CD14-positive monocyte (primary cell): ENCODE measurements around the gene PSMD13. TPM values are rescaled to one million over a fixed set of nuclear protein-coding genes. Genes with fewer than 3 reads are reported as not detected.

ENCODE experiments used
- DNase-seq, 3 donors: peaks; one replicate each; pipeline ENCODE4 v3.0.0-alpha.2; 2011 to 2022
- H2AFZ ChIP-seq: 2 replicates; pipeline ENCODE4 v1.6.0; 2012; ENCODE audit warnings: mild to moderate bottlenecking, low read depth, low read length, inconsistent platforms; ENCODE audit not compliant: insufficient read depth, poor library complexity, severe bottlenecking
- H3K27ac ChIP-seq, 2 donors: 1 replicate in 1 of 2; 2 replicates in 1 of 2; pipeline ENCODE4 v1.5.1; 2012 to 2013; ENCODE audit warnings: low read length in 2 of 2, control low read depth in 1 of 2, inconsistent platforms in 1 of 2, low read depth in 1 of 2, mild to moderate bottlenecking in 1 of 2
- H3K27me3 ChIP-seq, 2 donors: one replicate each; pipeline versions ENCODE4 v1.6.0 to v1.6.1; 2011 to 2013; ENCODE audit warnings: low read length in 2 of 2; ENCODE audit not compliant: control insufficient read depth in 2 of 2, insufficient read depth in 2 of 2
- H3K36me3 ChIP-seq, 2 donors: replicated peaks in 1 of 2; 1 replicate in 1 of 2; 2 replicates in 1 of 2; pipeline versions ENCODE4 v1.5.1 to v1.6.1; 2012 to 2013; ENCODE audit warnings: low read length in 2 of 2, control low read depth in 1 of 2, inconsistent platforms in 1 of 2, mild to moderate bottlenecking in 1 of 2; ENCODE audit not compliant: insufficient read depth in 2 of 2, control insufficient read depth in 1 of 2
- H3K4me1 ChIP-seq, 2 donors: 1 replicate in 1 of 2; 2 replicates in 1 of 2; pipeline versions ENCODE4 v1.5.1 to v1.6.1; 2012 to 2013; ENCODE audit warnings: low read length in 2 of 2, control low read depth in 1 of 2, inconsistent platforms in 1 of 2, mild to moderate bottlenecking in 1 of 2, moderate library complexity in 1 of 2; ENCODE audit not compliant: insufficient read depth in 2 of 2, control insufficient read depth in 1 of 2
- H3K4me2 ChIP-seq: replicated peaks from 2 replicates; pipeline ENCODE3; 2012; ENCODE audit warnings: low read length, moderate library complexity, mild to moderate bottlenecking; ENCODE audit not compliant: poor library complexity, severe bottlenecking; ENCODE audit errors: extremely low read depth
- H3K4me3 ChIP-seq, 3 experiments: fragments of 200-600 bp in 1 of 3; sonication (generic) in 1 of 3; replicated peaks in 1 of 3; 1 replicate in 2 of 3; 2 replicates in 1 of 3; pipeline ENCODE4 v1.5.1; 2011 to 2013; ENCODE audit warnings: low read length in 3 of 3, mild to moderate bottlenecking in 3 of 3, control low read depth in 2 of 3, low read depth in 2 of 3, inconsistent platforms in 1 of 3, moderate library complexity in 1 of 3
- H3K79me2 ChIP-seq: 2 replicates; pipeline ENCODE4 v1.6.0; 2012; ENCODE audit warnings: mild to moderate bottlenecking, control low read depth, inconsistent platforms, low read length, moderate library complexity; ENCODE audit not compliant: insufficient read depth
- H3K9ac ChIP-seq: 2 replicates; pipeline ENCODE4 v1.6.0; 2017; ENCODE audit warnings: low read length, mild to moderate bottlenecking; ENCODE audit not compliant: insufficient read depth, poor library complexity, severe bottlenecking
- H3K9me3 ChIP-seq, 2 donors: replicated peaks in 1 of 2; 1 replicate in 1 of 2; 2 replicates in 1 of 2; pipeline versions ENCODE4 v1.5.1 to v1.6.1; 2012 to 2013; ENCODE audit warnings: low read length in 2 of 2, control low read depth in 1 of 2; ENCODE audit not compliant: control insufficient read depth in 1 of 2, insufficient read depth in 1 of 2
- H4K20me1 ChIP-seq: 2 replicates; pipeline ENCODE4 v1.6.0; 2012; ENCODE audit warnings: mild to moderate bottlenecking, low read length, control low read depth, moderate library complexity; ENCODE audit not compliant: insufficient read depth
- H3K27ac Mint-ChIP-seq, 7 donors: one replicate each; pipeline ENCODE4 v1.8.0; 2020; ENCODE audit warnings: mild to moderate bottlenecking in 7 of 7, mixed read lengths in 7 of 7, moderate library complexity in 6 of 7, inconsistent platforms in 2 of 7
- H3K27me3 Mint-ChIP-seq, 3 donors: one replicate each; pipeline ENCODE4 v1.8.0; 2021 to 2022; ENCODE audit warnings: low read depth in 3 of 3, mild to moderate bottlenecking in 3 of 3, mixed read lengths in 3 of 3, moderate library complexity in 3 of 3, inconsistent platforms in 1 of 3
- H3K36me3 Mint-ChIP-seq, 2 donors: one replicate each; pipeline ENCODE4 v1.8.0; 2020; ENCODE audit warnings: mixed read lengths in 2 of 2, inconsistent platforms in 1 of 2, mild to moderate bottlenecking in 1 of 2
- H3K4me1 Mint-ChIP-seq: one replicate; pipeline ENCODE4 v1.8.0; 2020; ENCODE audit warnings: mild to moderate bottlenecking, mixed read lengths
- H3K4me3 Mint-ChIP-seq, 2 donors: one replicate each; pipeline ENCODE4 v1.8.0; 2020; ENCODE audit warnings: mild to moderate bottlenecking in 2 of 2, mixed read lengths in 2 of 2, moderate library complexity in 1 of 2
- H3K9me3 Mint-ChIP-seq, 7 donors: one replicate each; pipeline ENCODE4 v1.8.0; 2020 to 2022; ENCODE audit warnings: mixed read lengths in 7 of 7, mild to moderate bottlenecking in 6 of 7, moderate library complexity in 6 of 7, inconsistent platforms in 2 of 7
- CTCF ChIP-seq: fragments of 200-600 bp; IDR thresholded peaks from one replicate; pipeline ENCODE4 v1.8.0; 2022; ENCODE audit warnings: antibody characterized with exemption, mild to moderate bottlenecking
- WGBS: methylation state at CpG from one replicate; pipeline ENCODE4 v1.1.5; 2013; ENCODE audit warnings: missing lambda C conversion rate; ENCODE audit not compliant: insufficient coverage; 5-methylcytosine and 5-hydroxymethylcytosine counted together
- intact Hi-C, 2 donors: fragments of 100-400 bp; cut with micrococcal nuclease; formaldehyde crosslinking; loops; one replicate each; pipeline versions ENCODE4 v1.15.0 to v1.15.1; 2023
- polyA plus RNA-seq, 3 donors: library from polyadenylated mRNA; depleted of rRNA in 1 of 3; unstranded in 2 of 3; stranded (reverse) in 1 of 3; fragments of 300-500 nt in 2 of 3; fragments of >200 nt in 1 of 3; fragmentation: Illumina TruSeq in 2 of 3; gene quantifications; 1 replicate in 2 of 3; 2 replicates in 1 of 3; pipeline ENCODE4 v1.2.3, GENCODE V29; 2012 to 2021

PSMD13 gene
- polyA plus RNA-seq, 3 donors: 136 to 272 (median 218) TPM

- H3K4me2 ChIP-seq: no peak overlapping the region
- Mint-ChIP-seq H3K4me1 (no peaks in the 10 kb centered on the region), H3K36me3 (peaks cover 20 to 26% of the 10 kb centered on the region in 2 donors), H3K9me3 (no peaks in the 10 kb centered on the region), H3K4me3 (no peak overlapping the region), H3K27ac (peak overlapping the region in 2 of 7 donors; percentile 7 to 53), H3K27me3 (peaks cover 0 to 2% (median 0%) of the 10 kb centered on the region in 3 donors)
- H3K27ac ChIP-seq: no peak overlapping the region
- no peaks in the 10 kb centered on the region for H4K20me1 ChIP-seq
- WGBS: 95% methylated on average over 16 of the region's 16 CpGs
- H3K79me2 ChIP-seq: no peaks in the 10 kb centered on the region
- no peak overlapping the region for H2AFZ ChIP-seq
- no peak for TF ChIP-seq CTCF
- no peaks in the 10 kb centered on the region for H3K9me3 ChIP-seq
- no peak overlapping the region for H3K4me3 ChIP-seq
- peaks cover 0 to 7% of the 10 kb centered on the region in 2 donors for H3K36me3 ChIP-seq
- H3K4me1 ChIP-seq: no peaks in the 10 kb centered on the region
- intact Hi-C loops: no loop called here
- no peaks in the 10 kb centered on the region for H3K27me3 ChIP-seq
- no peak for DNase-seq
- no peak overlapping the region for H3K9ac ChIP-seq
These were observed 13.6 kb upstream of the PSMD13 start for GRCh38 chr11:223026-223789.

GRCh38 chr11:223884-224283 lies 12.9 kb upstream of the PSMD13 start:
- Histone ChIP-seq H4K20me1 (no peaks in the 10 kb centered on the region), H3K79me2 (no peaks in the 10 kb centered on the region), H3K27ac (no peak overlapping the region), H2AFZ (no peak overlapping the region), H3K9ac (no peak overlapping the region), H3K4me3 (no peak overlapping the region), H3K36me3 (peaks cover 0 to 7% of the 10 kb centered on the region in 2 donors), H3K9me3 (no peaks in the 10 kb centered on the region), H3K4me1 (no peaks in the 10 kb centered on the region), H3K27me3 (no peaks in the 10 kb centered on the region), H3K4me2 (no peak overlapping the region)
- H3K27ac Mint-ChIP-seq: no peak overlapping the region
- TF ChIP-seq CTCF: no peak
- H3K36me3 Mint-ChIP-seq: peaks cover 16 to 26% of the 10 kb centered on the region in 2 donors
- H3K9me3 Mint-ChIP-seq: no peaks in the 10 kb centered on the region
- peaks cover 0 to 2% (median 0%) of the 10 kb centered on the region in 3 donors for H3K27me3 Mint-ChIP-seq
- no peaks in the 10 kb centered on the region for H3K4me1 Mint-ChIP-seq
- no peak for DNase-seq
- intact Hi-C loops: no loop called here
- H3K4me3 Mint-ChIP-seq: no peak overlapping the region
- WGBS: 100% methylated on average over 7 of the region's 9 CpGs
